GM23248 (cell line): Measurements from ENCODE around the gene GRM7. TPM values are rescaled to one million over a fixed set of nuclear protein-coding genes. Genes with fewer than 3 reads are reported as not detected.

ENCODE experiments used
- DNase-seq: peaks from one replicate; pipeline ENCODE4 v3.0.0-alpha.2; 2015
- H2AFZ ChIP-seq: fragments of 200-600 bp; sonication (generic); 2 replicates; pipeline ENCODE4 v1.6.1; 2016; ENCODE audit warnings: antibody characterized with exemption
- H3F3A ChIP-seq: fragments of 200-600 bp; sonication (generic); 2 replicates; pipeline ENCODE4 v1.6.1; 2016; ENCODE audit warnings: mild to moderate bottlenecking, antibody characterized with exemption, mixed run types; ENCODE audit not compliant: insufficient read depth
- H3K27ac ChIP-seq: fragments of 200-600 bp; sonication (generic); 2 replicates; pipeline ENCODE4 v1.5.1; 2016; ENCODE audit warnings: mild to moderate bottlenecking
- H3K27me3 ChIP-seq: fragments of 200-600 bp; sonication (generic); replicated peaks from 2 replicates; pipeline ENCODE4 v1.6.1; 2016; ENCODE audit warnings: mild to moderate bottlenecking; ENCODE audit not compliant: insufficient read depth
- H3K36me3 ChIP-seq: fragments of 200-600 bp; sonication (generic); 2 replicates; pipeline ENCODE4 v1.6.1; 2016; ENCODE audit warnings: low read depth, mild to moderate bottlenecking
- H3K4me1 ChIP-seq: fragments of 200-600 bp; sonication (generic); 2 replicates; pipeline ENCODE4 v1.6.1; 2016; ENCODE audit warnings: mild to moderate bottlenecking; ENCODE audit not compliant: insufficient read depth
- H3K4me2 ChIP-seq: fragments of 200-600 bp; sonication (generic); one replicate; pipeline ENCODE4 v1.6.1; 2016; ENCODE audit warnings: mild to moderate bottlenecking; ENCODE audit not compliant: unreplicated experiment
- H3K4me3 ChIP-seq: fragments of 200-600 bp; sonication (generic); 2 replicates; pipeline ENCODE4 v1.5.1; 2016; ENCODE audit warnings: mild to moderate bottlenecking
- H3K79me2 ChIP-seq: fragments of 200-600 bp; sonication (generic); 2 replicates; pipeline ENCODE4 v1.6.1; 2016; ENCODE audit warnings: mild to moderate bottlenecking; ENCODE audit not compliant: insufficient read depth
- H3K9ac ChIP-seq: fragments of 200-600 bp; sonication (generic); 2 replicates; pipeline ENCODE4 v1.6.1; 2016; ENCODE audit warnings: mild to moderate bottlenecking
- H3K9me2 ChIP-seq: fragments of 200-600 bp; sonication (generic); 2 replicates; pipeline ENCODE4 v1.6.1; 2016; ENCODE audit warnings: mixed run types, mild to moderate bottlenecking, moderate library complexity; ENCODE audit not compliant: insufficient read depth
- H3K9me3 ChIP-seq: fragments of 200-600 bp; sonication (generic); one replicate; pipeline ENCODE4 v1.6.1; 2017; ENCODE audit warnings: low read depth
- H4K20me1 ChIP-seq: fragments of 200-600 bp; sonication (generic); 2 replicates; pipeline ENCODE4 v1.6.0; 2016; ENCODE audit not compliant: insufficient read depth
- EZH2 ChIP-seq: fragments of 200-600 bp; sonication (generic); IDR thresholded peaks from 2 replicates; pipeline ENCODE4 v1.6.1; 2018; ENCODE audit warnings: antibody characterized with exemption, mild to moderate bottlenecking; ENCODE audit not compliant: insufficient read depth, poor library complexity, severe bottlenecking
- EZH2phosphoT487 ChIP-seq: fragments of 200-600 bp; sonication (generic); IDR thresholded peaks from 2 replicates; pipeline ENCODE4 v1.6.1; 2018; ENCODE audit warnings: antibody characterized with exemption, moderate library complexity, mild to moderate bottlenecking, low read depth; ENCODE audit not compliant: insufficient read depth
- WGBS, 2 experiments: methylation state at CpG; one replicate each; pipeline ENCODE4 v1.1.6; 2015 to 2017; ENCODE audit warnings: low lambda C conversion rate in 2 of 2, low coverage in 1 of 2; ENCODE audit errors: missing lambda C conversion rate in 2 of 2; 5-methylcytosine and 5-hydroxymethylcytosine counted together
- in situ Hi-C: fragments of 300-500 bp; cut with MboI; formaldehyde crosslinking; loops from 2 replicates; pipeline ENCODE4 v1.15.0; 2020
- polyA plus RNA-seq: library from polyadenylated mRNA; unstranded; fragments of >200 nt; fragmentation: Nextera tagmentation; extraction: Ambion mirVana; gene quantifications from 2 replicates; pipeline ENCODE4 v1.2.1, GENCODE V29; 2016
- total RNA-seq: library from RNA; depleted of rRNA; stranded (reverse); fragments of >200 nt; shearing (Covaris generic); gene quantifications from 2 replicates; pipeline ENCODE4 v1.2.3, GENCODE V29; 2014

The GRM7 gene
- total and polyA plus RNA-seq, 2 experiments from 2014 or later: not detected

- Histone ChIP-seq H3K9me2 (no peaks in the 10 kb centered on the region), H3K36me3 (no peaks in the 10 kb centered on the region), H3K9ac (no peak overlapping the region), H3K4me1 (no peaks in the 10 kb centered on the region), H3K27ac (no peak overlapping the region), H3K9me3 (no peaks in the 10 kb centered on the region), H3K27me3 (no peaks in the 10 kb centered on the region), H3K4me2 (no peak overlapping the region), H3K4me3 (no peak overlapping the region), H3K79me2 (no peaks in the 10 kb centered on the region), H4K20me1 (no peaks in the 10 kb centered on the region), H3F3A (no peaks in the 10 kb centered on the region), H2AFZ (no peak overlapping the region)
- 44 to 47% methylated on average over 1 of the region's 1 CpG for WGBS, 2 experiments
- no peak for TF ChIP-seq EZH2
- no peak for TF ChIP-seq EZH2phosphoT487
- no peak for DNase-seq
- in situ Hi-C loops: no loop called here
Measured at GRCh38 chr3:7100136-7100535, 239.2 kb downstream of the GRM7 start.

GRCh38 chr3:7106635-7107034 is 245.7 kb downstream of the GRM7 start:
- Histone ChIP-seq H3K27ac (no peak overlapping the region), H3K9me2 (no peaks in the 10 kb centered on the region), H3K27me3 (no peaks in the 10 kb centered on the region), H3K9ac (no peak overlapping the region), H2AFZ (no peak overlapping the region), H3K9me3 (no peaks in the 10 kb centered on the region), H3K4me1 (no peaks in the 10 kb centered on the region), H3K36me3 (no peaks in the 10 kb centered on the region), H3K4me3 (no peak overlapping the region), H3K79me2 (no peaks in the 10 kb centered on the region), H3F3A (no peaks in the 10 kb centered on the region), H4K20me1 (no peaks in the 10 kb centered on the region), H3K4me2 (no peak overlapping the region)
- no peak for DNase-seq
- in situ Hi-C loops: no loop called here
- TF ChIP-seq EZH2: no peak
- no peak for TF ChIP-seq EZH2phosphoT487
- WGBS, 2 experiments: 14 to 22% methylated on average over 1 of the region's 1 CpG

- no peaks in the 10 kb centered on the region for H4K20me1 ChIP-seq
- H3K36me3 ChIP-seq: no peaks in the 10 kb centered on the region
- H3K4me3 ChIP-seq: no peak overlapping the region
- no peaks in the 10 kb centered on the region for H3K27me3 ChIP-seq
- H3K9ac ChIP-seq: no peak overlapping the region
- H3K9me3 ChIP-seq: no peaks in the 10 kb centered on the region
- no peak overlapping the region for H3K4me2 ChIP-seq
- no peaks in the 10 kb centered on the region for H3K9me2 ChIP-seq
- TF ChIP-seq EZH2phosphoT487 (no peak), EZH2 (no peak)
- no peak for DNase-seq
- H3K27ac ChIP-seq: no peak overlapping the region
- in situ Hi-C loops: no loop called here
- H3K79me2 ChIP-seq: no peaks in the 10 kb centered on the region
- no peaks in the 10 kb centered on the region for H3F3A ChIP-seq
- 0 to 5% methylated on average over 1 of the region's 1 CpG for WGBS, 2 experiments
- no peak overlapping the region for H2AFZ ChIP-seq
- no peaks in the 10 kb centered on the region for H3K4me1 ChIP-seq
Measured at GRCh38 chr3:7112523-7113056, 251.7 kb downstream of the GRM7 start.

GRCh38 chr3:7144697-7145308 is 283.9 kb downstream of the GRM7 start:
- Histone ChIP-seq H3K4me2 (no peak overlapping the region), H3K36me3 (no peaks in the 10 kb centered on the region), H3K4me3 (no peak overlapping the region), H3K79me2 (no peaks in the 10 kb centered on the region), H3K9me3 (no peaks in the 10 kb centered on the region), H3K9ac (no peak overlapping the region), H3K9me2 (no peaks in the 10 kb centered on the region), H2AFZ (no peak overlapping the region), H3F3A (no peaks in the 10 kb centered on the region), H4K20me1 (no peaks in the 10 kb centered on the region), H3K27ac (no peak overlapping the region), H3K4me1 (no peaks in the 10 kb centered on the region), H3K27me3 (no peaks in the 10 kb centered on the region)
- TF ChIP-seq EZH2phosphoT487 (no peak), EZH2 (no peak)
- DNase-seq: peak; percentile 2
- WGBS, 2 experiments: 8 to 11% methylated on average over 8 of the region's 8 CpGs
- in situ Hi-C loops: no loop called here

GRCh38 chr3:7146529-7146928 is 285.6 kb downstream of the GRM7 start:
- Histone ChIP-seq H3K9ac (no peak overlapping the region), H3K27ac (no peak overlapping the region), H4K20me1 (no peaks in the 10 kb centered on the region), H3K4me1 (no peaks in the 10 kb centered on the region), H3K9me3 (no peaks in the 10 kb centered on the region), H3K4me2 (no peak overlapping the region), H3K9me2 (no peaks in the 10 kb centered on the region), H3K27me3 (no peaks in the 10 kb centered on the region), H3K4me3 (no peak overlapping the region), H3F3A (no peaks in the 10 kb centered on the region), H3K36me3 (no peaks in the 10 kb centered on the region), H3K79me2 (no peaks in the 10 kb centered on the region), H2AFZ (no peak overlapping the region)
- no peak for TF ChIP-seq EZH2phosphoT487
- TF ChIP-seq EZH2: no peak
- in situ Hi-C loops: no loop called here
- WGBS, 2 experiments: 32 to 43% methylated on average over 5 of the region's 5 CpGs
- no peak for DNase-seq
